ENCODE results near the gene TBC1D13. TPM values are rescaled to one million over a fixed set of nuclear protein-coding genes. Genes with fewer than 3 reads are reported as not detected.

TBC1D13 gene
- total and polyA plus RNA-seq, 10 of the 15 experiments (the other 5 are each of a cell fraction or from before 2014, with no cell fraction given) = 3.0 to 23.1 (median 16.5) TPM

GRCh38 chr9:128764361-128764760 is 22.7 kb upstream of the TBC1D13 start:
- H2AFZ ChIP-seq (ENCODE audit: control insufficient read depth, low read depth, low read length) = no peak overlapping the region
- intact Hi-C loops (cut with micrococcal nuclease; ENCODE audit: unreplicated experiment) = no loop called here
- in situ Hi-C loops (cut with MboI) = no loop called here
- H3K27ac ChIP-seq (ENCODE audit: control insufficient read depth, insufficient read depth) = no peak overlapping the region
- no peak for FAIRE-seq
- RAD21 ChIA-PET (ENCODE audit: unreplicated experiment) = interaction anchor here (0.7 to 2.9 kb wide), 6 partner anchors 24 to 402 kb away, joined by 3 to 11 read pairs (median 4); partner anchors contain the start of genes ENDOG, SPOUT1 and ZDHHC12
- no peaks in the 10 kb centered on the region for H3K36me3 ChIP-seq (ENCODE audit: control insufficient read depth in 2 of 2, insufficient read depth in 2 of 2, low read length in 1 of 2)
- no peaks in the 10 kb centered on the region for H3K79me2 ChIP-seq (ENCODE audit: control insufficient read depth, insufficient read depth, low read length)
- no peaks in the 10 kb centered on the region for H3K4me1 ChIP-seq (ENCODE audit: control insufficient read depth, insufficient read depth, low read length)
- no TSS peak for BruUV-seq (replicated peaks)
- H3K4me2 ChIP-seq (ENCODE audit: control insufficient read depth, insufficient read depth) = no peak overlapping the region
- H3K4me3 ChIP-seq = no peak overlapping the region
- no peak for DNase-seq (ENCODE audit: low read depth, low spot score)
- CTCF ChIA-PET = interaction anchor here (0.7 to 2.0 kb wide), 4 partner anchors 52 to 119 kb away, joined by 3 to 6 read pairs (median 4); partner anchors contain the start of gene ENDOG
- H3K9me3 ChIP-seq (replicated peaks; ENCODE audit: control insufficient read depth, insufficient read depth, low read length) = no peaks in the 10 kb centered on the region
- no peaks in the 10 kb centered on the region for H3K27me3 ChIP-seq (replicated peaks in 1 of 2; ENCODE audit: control insufficient read depth in 2 of 2, insufficient read depth in 2 of 2, low read length in 1 of 2)
- POLR2A ChIA-PET = interaction anchor here (0.5 to 1.3 kb wide), 5 partner anchors 41 to 274 kb away, joined by 4 to 7 read pairs (median 4); partner anchors contain the start of genes ENDOG and ZDHHC12
- ATAC-seq = peak; percentile 78
- 79% methylated on average over 6 of the region's 6 CpGs for WGBS (ENCODE audit: insufficient coverage, insufficient replicate concordance, low lambda C conversion rate, missing lambda C conversion rate)
- no peak overlapping the region for H3K9ac ChIP-seq (ENCODE audit: control insufficient read depth, insufficient read depth, low read length)
- H4K20me1 ChIP-seq (ENCODE audit: control insufficient read depth, insufficient read depth) = no peaks in the 10 kb centered on the region
- no peak for TF ChIP-seq RELA (IDR thresholded peaks at IDR 0.05; ENCODE audit: borderline replicate concordance, partially characterized antibody)
- 0 out of 2 replicates have a peak, but pooled peaks have one; percentile 18 for TF ChIP-seq NR2C1 (IDR thresholded peaks at IDR 0.05)
- no peak for TF ChIP-seq IKZF1 (conservative IDR thresholded peaks at IDR 0.05)
- TF ChIP-seq NBN (IDR thresholded peaks at IDR 0.05) = no peak
- TF ChIP-seq SMC3 (IDR thresholded peaks at IDR 0.05; ENCODE audit: borderline replicate concordance, low read length) = peak; percentile 23; the same call in 1 of the 2 replicates
- no peak for TF ChIP-seq ZNF24 (IDR thresholded peaks at IDR 0.05)
- TF ChIP-seq ZNF622 (IDR thresholded peaks at IDR 0.05) = no peak
- peak; percentile 80 for TF ChIP-seq YY1 (IDR thresholded peaks at IDR 0.05; ENCODE audit: low read depth, low read length)
- TF ChIP-seq TBL1XR1 (IDR thresholded peaks at IDR 0.05; ENCODE audit: low read depth, low read length) = no peak
- TF ChIP-seq TAF1 (IDR thresholded peaks at IDR 0.05; ENCODE audit: borderline replicate concordance, low read depth, low read length) = no peak
- no peak for TF ChIP-seq SUPT20H (IDR thresholded peaks at IDR 0.05; ENCODE audit: borderline replicate concordance, control insufficient read depth, low read depth, low read length)
- peak; percentile 9 to 30 (median 12); a peak in 1 of 6 replicates for TF ChIP-seq CTCF (IDR thresholded peaks at IDR 0.05 in 2 of 3, conservative IDR thresholded peaks at IDR 0.05 in 1 of 3; ENCODE audit: control insufficient read depth in 2 of 3, extremely low read depth in 1 of 3, insufficient read depth in 1 of 3, low read depth in 3 of 3, low read length in 3 of 3)
- no peak for TF ChIP-seq PRDM15 (CRISPR knock-in tag; IDR thresholded peaks at IDR 0.05)
- no peak for TF ChIP-seq SP1 (IDR thresholded peaks at IDR 0.05; ENCODE audit: low read depth, low read length)
- peak; percentile 39; the same call in 1 of the 2 replicates for TF ChIP-seq RAD21 (IDR thresholded peaks at IDR 0.05; ENCODE audit: insufficient read depth, low read depth, low read length)
- TF ChIP-seq, protein P1, sequence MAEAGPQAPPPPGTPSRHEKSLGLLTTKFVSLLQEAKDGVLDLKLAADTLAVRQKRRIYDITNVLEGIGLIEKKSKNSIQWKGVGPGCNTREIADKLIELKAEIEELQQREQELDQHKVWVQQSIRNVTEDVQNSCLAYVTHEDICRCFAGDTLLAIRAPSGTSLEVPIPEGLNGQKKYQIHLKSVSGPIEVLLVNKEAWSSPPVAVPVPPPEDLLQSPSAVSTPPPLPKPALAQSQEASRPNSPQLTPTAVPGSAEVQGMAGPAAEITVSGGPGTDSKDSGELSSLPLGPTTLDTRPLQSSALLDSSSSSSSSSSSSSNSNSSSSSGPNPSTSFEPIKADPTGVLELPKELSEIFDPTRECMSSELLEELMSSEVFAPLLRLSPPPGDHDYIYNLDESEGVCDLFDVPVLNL (IDR thresholded peaks at IDR 0.05; ENCODE audit: low read depth, low read length) = no peak
- TF ChIP-seq IRF3 (IDR thresholded peaks at IDR 0.05) = no peak
- no peak for TF ChIP-seq ZNF207 (IDR thresholded peaks at IDR 0.05; ENCODE audit: borderline replicate concordance)
- SMC1A ChIA-PET (ENCODE audit: uncharacterized antibody, unreplicated experiment) = interaction anchor here (0.6 to 1.8 kb wide), 3 partner anchors 24 to 54 kb away, joined by 3 to 7 read pairs (median 4); partner anchors contain the start of gene ENDOG
